ENCODE data around the gene RIC1.

DNA sequence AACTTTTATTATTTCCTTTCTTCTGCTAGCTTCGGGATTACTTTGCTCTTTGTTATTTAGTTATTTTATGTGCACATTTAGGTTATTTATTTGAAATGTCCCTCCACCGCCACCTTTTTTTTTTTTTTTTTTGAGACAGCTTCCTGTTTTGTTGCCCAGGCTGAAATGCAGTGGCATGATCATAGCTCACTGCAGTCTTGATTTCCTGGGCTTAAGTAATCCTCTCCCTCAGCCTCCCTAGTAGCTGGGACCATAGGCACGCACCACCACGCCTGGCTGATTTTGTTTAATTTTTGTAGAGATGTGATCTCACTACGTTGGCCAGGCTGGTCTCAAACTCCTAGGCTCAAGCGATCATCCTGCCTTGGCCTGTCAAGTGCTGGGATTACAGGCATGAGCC lies 38.5 kb downstream of the RIC1 start:
- TF ChIP-seq, protein P1, sequence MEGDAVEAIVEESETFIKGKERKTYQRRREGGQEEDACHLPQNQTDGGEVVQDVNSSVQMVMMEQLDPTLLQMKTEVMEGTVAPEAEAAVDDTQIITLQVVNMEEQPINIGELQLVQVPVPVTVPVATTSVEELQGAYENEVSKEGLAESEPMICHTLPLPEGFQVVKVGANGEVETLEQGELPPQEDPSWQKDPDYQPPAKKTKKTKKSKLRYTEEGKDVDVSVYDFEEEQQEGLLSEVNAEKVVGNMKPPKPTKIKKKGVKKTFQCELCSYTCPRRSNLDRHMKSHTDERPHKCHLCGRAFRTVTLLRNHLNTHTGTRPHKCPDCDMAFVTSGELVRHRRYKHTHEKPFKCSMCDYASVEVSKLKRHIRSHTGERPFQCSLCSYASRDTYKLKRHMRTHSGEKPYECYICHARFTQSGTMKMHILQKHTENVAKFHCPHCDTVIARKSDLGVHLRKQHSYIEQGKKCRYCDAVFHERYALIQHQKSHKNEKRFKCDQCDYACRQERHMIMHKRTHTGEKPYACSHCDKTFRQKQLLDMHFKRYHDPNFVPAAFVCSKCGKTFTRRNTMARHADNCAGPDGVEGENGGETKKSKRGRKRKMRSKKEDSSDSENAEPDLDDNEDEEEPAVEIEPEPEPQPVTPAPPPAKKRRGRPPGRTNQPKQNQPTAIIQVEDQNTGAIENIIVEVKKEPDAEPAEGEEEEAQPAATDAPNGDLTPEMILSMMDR (IDR thresholded peaks at IDR 0.05) = no peak
- no peak for TF ChIP-seq POLR2A (IDR thresholded peaks at IDR 0.05)
